HG03571 (cell line): ENCODE measurements around the gene SPDYE4.

Source experiments
- ATAC-seq: cut with Tn5 transposase; IDR thresholded peaks from one replicate; pipeline ENCODE4 v1.9.1; 2021; ENCODE audit not compliant: unreplicated experiment

Gene SPDYE4

GRCh38 chr17:8713315-8713714, 45.0 kb downstream of the SPDYE4 start:
- no peak for ATAC-seq

GRCh38 chr17:8712698-8713097, 45.6 kb downstream of the SPDYE4 start:
- ATAC-seq, result no peak

- ATAC-seq, result no peak
These were observed 47.1 kb downstream of the SPDYE4 start for GRCh38 chr17:8711291-8711690.

GRCh38 chr17:8710813-8711212, 47.5 kb downstream of the SPDYE4 start:
- no peak for ATAC-seq

- ATAC-seq, result no peak
These were observed 49.3 kb downstream of the SPDYE4 start for GRCh38 chr17:8709006-8709405.

- ATAC-seq, result no peak
These were observed 50.3 kb downstream of the SPDYE4 start for GRCh38 chr17:8708025-8708461.

- no peak for ATAC-seq
These were observed 50.9 kb downstream of the SPDYE4 start for GRCh38 chr17:8707332-8708024.

GRCh38 chr17:8706431-8706830, 51.9 kb downstream of the SPDYE4 start:
- no peak for ATAC-seq

- ATAC-seq, result no peak
These were observed 52.9 kb downstream of the SPDYE4 start for GRCh38 chr17:8705427-8705826.

GRCh38 chr17:8703001-8703400, 55.3 kb downstream of the SPDYE4 start:
- no peak for ATAC-seq

GRCh38 chr17:8701754-8702153, 56.6 kb downstream of the SPDYE4 start:
- ATAC-seq, result no peak

GRCh38 chr17:8701221-8701620, 57.1 kb downstream of the SPDYE4 start:
- no peak for ATAC-seq
